Mesendoderm (in vitro differentiated cells): ENCODE results near the gene SIAH2.

Experiments used
- DNase-seq: peaks from one replicate; pipeline ENCODE4 v3.0.0; 2013
- H2AK5ac ChIP-seq: 2 replicates; pipeline ENCODE4 v1.6.1; 2013; ENCODE audit warnings: low read length, inconsistent platforms
- H2BK120ac ChIP-seq: 2 replicates; pipeline ENCODE4 v1.6.1; 2013; ENCODE audit warnings: low read depth, mild to moderate bottlenecking, low read length, moderate library complexity, mixed read lengths
- H2BK15ac ChIP-seq: replicated peaks from 2 replicates; pipeline ENCODE4 v1.6.1; 2013; ENCODE audit warnings: low read depth, mild to moderate bottlenecking, moderate library complexity
- H2BK5ac ChIP-seq: 2 replicates; pipeline ENCODE4 v1.6.1; 2013; ENCODE audit warnings: low read length, inconsistent platforms
- H3K18ac ChIP-seq: 2 replicates; pipeline ENCODE4 v1.6.1; 2013; ENCODE audit warnings: mild to moderate bottlenecking, low read length, mixed read lengths
- H3K23ac ChIP-seq: one replicate; pipeline ENCODE4 v1.6.1; 2013; ENCODE audit warnings: low read length
- H3K27ac ChIP-seq: 2 replicates; pipeline ENCODE4 v1.5.1; 2013; ENCODE audit warnings: low read depth, mild to moderate bottlenecking, inconsistent platforms, low read length, moderate library complexity
- H3K27me3 ChIP-seq: 2 replicates; pipeline ENCODE4 v1.6.1; 2013; ENCODE audit warnings: low read length, control low read depth, mild to moderate bottlenecking, inconsistent platforms; ENCODE audit not compliant: insufficient read depth, poor library complexity
- H3K36me3 ChIP-seq: 2 replicates; pipeline ENCODE4 v1.6.1; 2013; ENCODE audit warnings: low read length, inconsistent platforms; ENCODE audit not compliant: control insufficient read depth, insufficient read depth
- H3K4ac ChIP-seq: one replicate; pipeline ENCODE4 v1.6.1; 2013; ENCODE audit warnings: low read depth, mild to moderate bottlenecking, low read length, moderate library complexity
- H3K4me1 ChIP-seq: 2 replicates; pipeline ENCODE4 v1.6.1; 2013; ENCODE audit warnings: low read depth, low read length, inconsistent platforms; ENCODE audit not compliant: control insufficient read depth
- H3K4me2 ChIP-seq: 2 replicates; pipeline ENCODE4 v1.6.1; 2013; ENCODE audit warnings: low read length
- H3K4me3 ChIP-seq: 2 replicates; pipeline ENCODE4 v1.5.1; 2013; ENCODE audit warnings: mild to moderate bottlenecking, low read length
- H3K56ac ChIP-seq: one replicate; pipeline ENCODE4 v1.6.1; 2013; ENCODE audit warnings: low read length
- H3K79me1 ChIP-seq: 2 replicates; pipeline ENCODE4 v1.6.1; 2013; ENCODE audit warnings: low read length, inconsistent platforms
- H3K79me2 ChIP-seq: 2 replicates; pipeline ENCODE4 v1.6.1; 2013; ENCODE audit warnings: mild to moderate bottlenecking, low read length; ENCODE audit not compliant: control insufficient read depth, insufficient read depth
- H3K9ac ChIP-seq: 2 replicates; pipeline ENCODE4 v1.6.1; 2013; ENCODE audit warnings: low read length, inconsistent platforms
- H4K5ac ChIP-seq: one replicate; pipeline ENCODE4 v1.6.1; 2013; ENCODE audit warnings: low read length
- H4K8ac ChIP-seq: one replicate; pipeline ENCODE4 v1.6.1; 2013; ENCODE audit warnings: low read depth, mild to moderate bottlenecking, control low read depth, low read length, moderate library complexity
- WGBS: extraction: QIAGEN DNeasy Blood & Tissue Kit; methylation state at CpG from one replicate; pipeline ENCODE4 v1.1.7; 2013; ENCODE audit warnings: low lambda C conversion rate, missing lambda C conversion rate; ENCODE audit not compliant: insufficient coverage; ENCODE audit errors: extremely low coverage; 5-methylcytosine and 5-hydroxymethylcytosine counted together

SIAH2 gene

GRCh38 chr3:150763841-150764483, 993 bp upstream of the SIAH2 start:
- no peak overlapping the region for H2BK120ac ChIP-seq
- no CpG with 5 or more reads among the region's 27 CpGs for WGBS
- H3K4me1 ChIP-seq: peaks cover 10% of the 10 kb centered on the region
- H2AK5ac ChIP-seq: no peak overlapping the region
- no peaks in the 10 kb centered on the region for H3K27me3 ChIP-seq
- H3K56ac ChIP-seq: peak overlapping the region; percentile 92
- H2BK5ac ChIP-seq: peak overlapping the region; percentile 76
- peak overlapping the region; percentile 41 for H3K4ac ChIP-seq
- peak overlapping the region; percentile 91 for H3K4me2 ChIP-seq
- H3K27ac ChIP-seq: peak overlapping the region; percentile 67
- peaks cover 11% of the 10 kb centered on the region for H3K79me2 ChIP-seq
- no peaks in the 10 kb centered on the region for H3K36me3 ChIP-seq
- H3K23ac ChIP-seq: peak overlapping the region; percentile 6
- H3K18ac ChIP-seq: peak overlapping the region; percentile 47
- H4K5ac ChIP-seq: no peak overlapping the region
- H3K9ac ChIP-seq: peak overlapping the region; percentile 87
- H2BK15ac ChIP-seq: no peak overlapping the region
- peak; percentile 75 for DNase-seq
- H3K79me1 ChIP-seq: peaks cover 7% of the 10 kb centered on the region
- peak overlapping the region; percentile 68 for H3K4me3 ChIP-seq
- H4K8ac ChIP-seq: no peak overlapping the region

- peak overlapping the region; percentile 87 for H3K9ac ChIP-seq
- H3K56ac ChIP-seq: peak overlapping the region; percentile 92
- H2AK5ac ChIP-seq: no peak overlapping the region
- peak overlapping the region; percentile 10 for H3K27ac ChIP-seq
- no peak overlapping the region for H3K23ac ChIP-seq
- H3K4me2 ChIP-seq: peak overlapping the region; percentile 76
- peak overlapping the region; percentile 74 for H3K4ac ChIP-seq
- peaks cover 11% of the 10 kb centered on the region for H3K79me2 ChIP-seq
- peak overlapping the region; percentile 92 for H3K18ac ChIP-seq
- H3K4me3 ChIP-seq: peak overlapping the region; percentile 83
- no peak overlapping the region for H2BK15ac ChIP-seq
- no CpG with 5 or more reads among the region's 76 CpGs for WGBS
- peaks cover 7% of the 10 kb centered on the region for H3K79me1 ChIP-seq
- H2BK5ac ChIP-seq: no peak overlapping the region
- H4K8ac ChIP-seq: no peak overlapping the region
- H3K4me1 ChIP-seq: peaks cover 10% of the 10 kb centered on the region
- H2BK120ac ChIP-seq: no peak overlapping the region
- no peak for DNase-seq
- H3K36me3 ChIP-seq: no peaks in the 10 kb centered on the region
- no peaks in the 10 kb centered on the region for H3K27me3 ChIP-seq
- no peak overlapping the region for H4K5ac ChIP-seq
These were observed 277 bp downstream of the SIAH2 start for GRCh38 chr3:150762662-150763121.

DNA sequence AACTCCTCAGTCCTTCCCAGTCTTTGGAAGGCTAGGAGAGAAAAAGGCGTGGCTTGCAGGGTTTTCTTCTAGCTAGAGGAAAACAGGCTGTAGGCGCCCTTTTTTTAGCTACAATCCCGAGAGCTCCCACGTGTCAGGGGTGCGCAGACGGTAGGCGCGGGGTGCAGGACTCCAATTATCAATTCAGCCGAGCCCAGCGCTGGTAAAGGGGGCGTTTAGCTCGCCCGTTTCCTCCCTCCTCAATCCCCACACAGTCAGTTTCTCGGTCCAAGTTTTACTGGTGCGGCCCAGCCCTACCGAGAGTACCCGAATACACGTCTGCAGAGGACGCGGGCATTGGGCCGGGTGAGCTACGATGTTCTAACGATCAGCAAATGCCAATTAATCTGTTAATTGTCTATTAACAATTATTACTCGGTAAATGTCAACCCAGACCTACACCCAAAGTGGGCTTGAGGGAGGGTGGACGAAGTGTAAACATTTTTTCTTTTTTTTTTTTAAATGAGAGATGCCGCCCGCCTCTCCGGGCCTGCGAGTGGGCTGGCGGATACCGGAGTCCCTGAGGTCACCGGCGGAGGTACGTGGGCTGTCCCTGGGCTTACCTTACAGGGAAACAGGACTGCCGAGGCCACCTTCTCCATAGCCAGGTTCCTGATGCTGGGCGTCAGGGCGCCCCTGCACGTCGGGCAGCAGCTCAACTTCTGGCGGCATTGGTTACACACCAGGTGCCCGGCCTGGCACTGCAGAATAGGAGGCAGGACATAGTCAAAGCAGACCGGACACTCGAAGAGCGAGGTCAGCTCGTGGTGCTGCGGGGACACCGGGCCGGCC, 923 bp downstream of the SIAH2 start:
- Histone ChIP-seq H3K79me2 (peaks cover 14% of the 10 kb centered on the region), H4K5ac (no peak overlapping the region), H3K56ac (peak overlapping the region; percentile 92), H2AK5ac (no peak overlapping the region), H3K9ac (peak overlapping the region; percentile 87), H2BK15ac (no peak overlapping the region), H3K27me3 (no peaks in the 10 kb centered on the region), H3K23ac (peak overlapping the region; percentile 68), H3K18ac (peak overlapping the region; percentile 92), H2BK120ac (no peak overlapping the region), H4K8ac (no peak overlapping the region), H3K27ac (peak overlapping the region; percentile 55), H3K79me1 (peaks cover 9% of the 10 kb centered on the region), H3K4me2 (peak overlapping the region; percentile 76), H3K4me3 (peak overlapping the region; percentile 83), H3K36me3 (no peaks in the 10 kb centered on the region), H2BK5ac (no peak overlapping the region), H3K4me1 (peaks cover 10% of the 10 kb centered on the region), H3K4ac (peak overlapping the region; percentile 74)
- WGBS: no CpG with 5 or more reads among the region's 48 CpGs
- DNase-seq: peak; percentile 70

DNA sequence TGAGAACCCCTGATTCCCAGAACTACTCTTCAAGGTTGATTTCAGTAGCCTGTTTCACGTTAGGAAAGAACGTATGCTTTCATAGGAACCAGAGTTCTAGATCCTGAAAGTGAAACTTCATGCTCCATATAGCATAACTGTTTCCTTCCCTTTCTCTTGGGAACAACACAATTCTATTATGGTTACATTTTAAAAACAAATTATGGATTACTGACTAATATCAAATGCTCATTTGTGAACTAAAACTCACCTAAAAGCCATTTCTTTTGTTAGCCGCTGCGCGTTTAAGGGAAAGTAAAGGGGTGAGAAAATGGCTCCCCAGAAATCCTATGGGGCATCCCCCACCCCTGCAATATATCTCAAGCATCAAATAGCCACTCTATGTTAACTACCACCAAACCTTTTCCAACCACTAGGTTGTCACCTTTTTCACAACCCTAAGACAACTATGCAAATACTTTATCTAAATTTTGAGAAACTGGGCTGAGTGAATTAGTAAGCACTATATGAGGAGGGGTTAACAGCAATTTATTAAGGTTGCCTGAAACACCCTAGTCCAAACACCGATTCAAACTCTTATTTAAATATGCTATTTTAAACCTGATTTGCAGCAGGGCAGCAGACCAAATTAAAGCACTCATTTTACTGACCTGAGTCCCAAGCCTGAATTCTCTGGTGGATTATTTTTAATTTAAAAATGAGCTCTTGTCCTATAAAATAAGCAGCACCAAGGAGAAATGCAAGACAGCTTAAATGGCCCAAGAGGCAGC, 2.4 kb downstream of the SIAH2 start:
- H3K4me1 ChIP-seq: peaks cover 2% of the 10 kb centered on the region
- H2AK5ac ChIP-seq: no peak overlapping the region
- H3K9ac ChIP-seq: peak overlapping the region; percentile 87
- no peak overlapping the region for H2BK120ac ChIP-seq
- no peak overlapping the region for H4K5ac ChIP-seq
- H4K8ac ChIP-seq: no peak overlapping the region
- H3K4ac ChIP-seq: no peak overlapping the region
- peaks cover 16% of the 10 kb centered on the region for H3K79me2 ChIP-seq
- H3K4me3 ChIP-seq: no peak overlapping the region
- H3K27ac ChIP-seq: no peak overlapping the region
- no peak for DNase-seq
- H3K56ac ChIP-seq: peak overlapping the region; percentile 37
- WGBS: no CpG with 5 or more reads among the region's 6 CpGs
- H2BK15ac ChIP-seq: no peak overlapping the region
- H2BK5ac ChIP-seq: no peak overlapping the region
- no peak overlapping the region for H3K18ac ChIP-seq
- no peaks in the 10 kb centered on the region for H3K36me3 ChIP-seq
- peaks cover 11% of the 10 kb centered on the region for H3K79me1 ChIP-seq
- H3K4me2 ChIP-seq: peak overlapping the region; percentile 4
- H3K27me3 ChIP-seq: no peaks in the 10 kb centered on the region
- H3K23ac ChIP-seq: no peak overlapping the region

DNA sequence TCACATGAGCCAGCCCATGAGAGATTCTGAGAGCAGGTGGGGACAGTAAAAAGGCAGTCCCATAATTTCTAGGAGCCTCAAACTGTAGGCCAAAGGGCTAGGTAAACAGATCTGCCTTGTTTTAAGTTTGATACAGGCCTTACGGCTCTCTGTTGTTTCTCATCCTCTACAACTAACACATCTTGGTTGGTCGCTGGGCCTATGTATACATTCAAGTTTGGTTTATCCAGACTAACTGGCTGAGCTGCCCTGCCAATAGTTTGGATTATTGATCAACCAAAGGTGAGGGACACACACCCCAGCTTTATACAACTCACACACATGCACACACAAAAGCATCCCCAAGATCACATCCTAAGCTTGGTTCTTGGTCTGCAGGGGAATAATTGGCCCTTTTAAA, 3.0 kb downstream of the SIAH2 start:
- Histone ChIP-seq H2BK120ac (no peak overlapping the region), H3K23ac (no peak overlapping the region), H2BK15ac (no peak overlapping the region), H3K4me3 (no peak overlapping the region), H2BK5ac (no peak overlapping the region), H3K4me1 (peaks cover 2% of the 10 kb centered on the region), H2AK5ac (no peak overlapping the region), H3K79me2 (peaks cover 16% of the 10 kb centered on the region), H4K5ac (no peak overlapping the region), H3K4me2 (no peak overlapping the region), H3K9ac (no peak overlapping the region), H3K79me1 (peaks cover 12% of the 10 kb centered on the region), H3K4ac (no peak overlapping the region), H3K56ac (no peak overlapping the region), H3K27ac (no peak overlapping the region), H3K27me3 (no peaks in the 10 kb centered on the region), H3K18ac (no peak overlapping the region), H3K36me3 (no peaks in the 10 kb centered on the region), H4K8ac (no peak overlapping the region)
- no CpG with 5 or more reads among the region's 2 CpGs for WGBS
- no peak for DNase-seq
